Stomach (tissue), 4 donors: Measurements from ENCODE around the gene TP63.

Experiments used
- CTCF ChIP-seq, 7 experiments: fragments of 450-650 bp in 4 of 7; fragments of 200-600 bp in 3 of 7; sonication (generic) in 3 of 7; IDR thresholded peaks; one replicate each; pipeline ENCODE4 v1.5.1; 2016 to 2019; ENCODE audit warnings: antibody characterized with exemption in 7 of 7, control low read depth in 2 of 7, mild to moderate bottlenecking in 1 of 7
- POLR2A ChIP-seq, 4 donors: fragments of 450-650 bp; IDR thresholded peaks; one replicate each; pipeline ENCODE4 v1.6.1; 2016; ENCODE audit warnings: antibody characterized with exemption in 4 of 4, control low read depth in 2 of 4, mild to moderate bottlenecking in 1 of 4, moderate library complexity in 1 of 4
- POLR2AphosphoS5 ChIP-seq, 3 donors: sonication (generic); formaldehyde crosslinking; IDR thresholded peaks; one replicate each; pipeline ENCODE4 v1.6.1; 2016; ENCODE audit warnings: antibody characterized with exemption in 3 of 3

DNA sequence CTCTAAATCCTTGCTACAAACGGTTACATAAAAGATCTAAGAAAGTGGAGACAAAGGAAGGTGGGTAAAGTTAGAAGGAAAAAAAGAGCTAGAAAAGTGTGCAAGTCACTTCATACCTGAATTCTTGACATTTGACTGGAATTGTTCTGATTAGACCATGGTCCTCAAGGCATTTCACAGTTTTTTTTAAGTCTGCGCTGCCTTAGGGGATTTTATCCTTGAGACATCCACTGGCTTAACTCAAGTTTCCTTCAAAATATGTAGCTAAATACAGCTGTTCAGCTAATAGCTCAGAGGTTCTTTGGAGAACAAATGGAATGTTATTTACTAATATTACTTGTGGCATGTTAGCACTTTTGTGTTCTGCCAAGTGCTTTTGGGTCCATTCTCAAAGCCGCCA, 236.9 kb downstream of the TP63 start:
- TF ChIP-seq CTCF (IDR thresholded peaks at IDR 0.05): no peak
- no peak for TF ChIP-seq POLR2AphosphoS5 (IDR thresholded peaks at IDR 0.05)
- no peak for TF ChIP-seq POLR2A (IDR thresholded peaks at IDR 0.05)
